ENCODE data around the gene CTNNA3. TPM values are rescaled to one million over a fixed set of nuclear protein-coding genes. Genes with fewer than 3 reads are reported as not detected.

The CTNNA3 gene
- total RNA-seq, 1 experiment from 2014 or later, result 0.85 TPM

DNA sequence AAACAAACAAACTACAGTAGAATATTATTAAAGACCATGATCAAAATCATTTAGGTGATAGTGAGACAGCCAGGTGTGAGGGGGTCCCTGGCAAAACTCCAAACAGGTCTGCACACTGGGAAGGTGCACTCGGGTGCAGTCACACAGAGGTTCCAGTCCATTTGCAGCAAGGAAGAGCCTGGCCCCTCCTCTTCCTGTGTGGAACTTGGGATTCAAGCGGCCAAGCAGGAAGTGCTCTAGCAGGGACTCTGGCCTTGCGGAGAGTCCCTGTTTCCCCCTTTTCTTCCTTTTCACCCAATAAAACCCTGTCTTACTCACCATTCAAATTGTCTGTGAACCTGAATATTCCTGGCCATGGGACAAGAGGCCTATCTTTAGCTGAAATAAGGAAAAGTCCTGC lies 588.3 kb downstream of the CTNNA3 start:
- Histone ChIP-seq H3K4me1 (ENCODE audit: control insufficient read depth, insufficient read depth, low read length) (no peaks in the 10 kb centered on the region), H3K27ac (ENCODE audit: low read length) (no peak overlapping the region), H3K36me3 (ENCODE audit: control insufficient read depth, insufficient read depth, low read length) (no peaks in the 10 kb centered on the region), H3K9me3 (ENCODE audit: control insufficient read depth, insufficient read depth, low read depth, low read length) (no peaks in the 10 kb centered on the region), H3K27me3 (ENCODE audit: control insufficient read depth, insufficient read depth, low read length) (no peaks in the 10 kb centered on the region), H3K4me3 (ENCODE audit: low read depth in 2 of 2, low read length in 2 of 2) (no peak overlapping the region)
- TF ChIP-seq POLR2AphosphoS5 (IDR thresholded peaks at IDR 0.05; ENCODE audit: low read depth, low read length) (no peak), SIN3A (IDR thresholded peaks at IDR 0.05; ENCODE audit: borderline replicate concordance, insufficient read depth, low read depth, low read length) (no peak), TCF7L2 (IDR thresholded peaks at IDR 0.05; ENCODE audit: low read depth, low read length) (no peak)
- TF ChIP-seq, protein P1, sequence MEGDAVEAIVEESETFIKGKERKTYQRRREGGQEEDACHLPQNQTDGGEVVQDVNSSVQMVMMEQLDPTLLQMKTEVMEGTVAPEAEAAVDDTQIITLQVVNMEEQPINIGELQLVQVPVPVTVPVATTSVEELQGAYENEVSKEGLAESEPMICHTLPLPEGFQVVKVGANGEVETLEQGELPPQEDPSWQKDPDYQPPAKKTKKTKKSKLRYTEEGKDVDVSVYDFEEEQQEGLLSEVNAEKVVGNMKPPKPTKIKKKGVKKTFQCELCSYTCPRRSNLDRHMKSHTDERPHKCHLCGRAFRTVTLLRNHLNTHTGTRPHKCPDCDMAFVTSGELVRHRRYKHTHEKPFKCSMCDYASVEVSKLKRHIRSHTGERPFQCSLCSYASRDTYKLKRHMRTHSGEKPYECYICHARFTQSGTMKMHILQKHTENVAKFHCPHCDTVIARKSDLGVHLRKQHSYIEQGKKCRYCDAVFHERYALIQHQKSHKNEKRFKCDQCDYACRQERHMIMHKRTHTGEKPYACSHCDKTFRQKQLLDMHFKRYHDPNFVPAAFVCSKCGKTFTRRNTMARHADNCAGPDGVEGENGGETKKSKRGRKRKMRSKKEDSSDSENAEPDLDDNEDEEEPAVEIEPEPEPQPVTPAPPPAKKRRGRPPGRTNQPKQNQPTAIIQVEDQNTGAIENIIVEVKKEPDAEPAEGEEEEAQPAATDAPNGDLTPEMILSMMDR (IDR thresholded peaks at IDR 0.05), result no peak
- TF ChIP-seq, protein P2, sequence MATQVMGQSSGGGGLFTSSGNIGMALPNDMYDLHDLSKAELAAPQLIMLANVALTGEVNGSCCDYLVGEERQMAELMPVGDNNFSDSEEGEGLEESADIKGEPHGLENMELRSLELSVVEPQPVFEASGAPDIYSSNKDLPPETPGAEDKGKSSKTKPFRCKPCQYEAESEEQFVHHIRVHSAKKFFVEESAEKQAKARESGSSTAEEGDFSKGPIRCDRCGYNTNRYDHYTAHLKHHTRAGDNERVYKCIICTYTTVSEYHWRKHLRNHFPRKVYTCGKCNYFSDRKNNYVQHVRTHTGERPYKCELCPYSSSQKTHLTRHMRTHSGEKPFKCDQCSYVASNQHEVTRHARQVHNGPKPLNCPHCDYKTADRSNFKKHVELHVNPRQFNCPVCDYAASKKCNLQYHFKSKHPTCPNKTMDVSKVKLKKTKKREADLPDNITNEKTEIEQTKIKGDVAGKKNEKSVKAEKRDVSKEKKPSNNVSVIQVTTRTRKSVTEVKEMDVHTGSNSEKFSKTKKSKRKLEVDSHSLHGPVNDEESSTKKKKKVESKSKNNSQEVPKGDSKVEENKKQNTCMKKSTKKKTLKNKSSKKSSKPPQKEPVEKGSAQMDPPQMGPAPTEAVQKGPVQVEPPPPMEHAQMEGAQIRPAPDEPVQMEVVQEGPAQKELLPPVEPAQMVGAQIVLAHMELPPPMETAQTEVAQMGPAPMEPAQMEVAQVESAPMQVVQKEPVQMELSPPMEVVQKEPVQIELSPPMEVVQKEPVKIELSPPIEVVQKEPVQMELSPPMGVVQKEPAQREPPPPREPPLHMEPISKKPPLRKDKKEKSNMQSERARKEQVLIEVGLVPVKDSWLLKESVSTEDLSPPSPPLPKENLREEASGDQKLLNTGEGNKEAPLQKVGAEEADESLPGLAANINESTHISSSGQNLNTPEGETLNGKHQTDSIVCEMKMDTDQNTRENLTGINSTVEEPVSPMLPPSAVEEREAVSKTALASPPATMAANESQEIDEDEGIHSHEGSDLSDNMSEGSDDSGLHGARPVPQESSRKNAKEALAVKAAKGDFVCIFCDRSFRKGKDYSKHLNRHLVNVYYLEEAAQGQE (IDR thresholded peaks at IDR 0.05; ENCODE audit: insufficient read depth in 1 of 2, low read depth in 2 of 2, low read length in 1 of 2), result no peak
- POLR2A ChIA-PET, result no interaction called here
- in situ Hi-C loops (cut with HindIII; ENCODE audit: low pct_unique_long_range_greater_than_20kb, low sequenced_read_pairs) (no loop called here), intact Hi-C loops (cut with micrococcal nuclease; ENCODE audit: unreplicated experiment) (no loop called here)
- CTCF ChIA-PET, result no interaction called here
- ATAC-seq (no peak), DNase-seq (ENCODE audit: low read depth, low spot score) (no peak)
- BruUV-seq (replicated peaks), result no TSS peak

DNA sequence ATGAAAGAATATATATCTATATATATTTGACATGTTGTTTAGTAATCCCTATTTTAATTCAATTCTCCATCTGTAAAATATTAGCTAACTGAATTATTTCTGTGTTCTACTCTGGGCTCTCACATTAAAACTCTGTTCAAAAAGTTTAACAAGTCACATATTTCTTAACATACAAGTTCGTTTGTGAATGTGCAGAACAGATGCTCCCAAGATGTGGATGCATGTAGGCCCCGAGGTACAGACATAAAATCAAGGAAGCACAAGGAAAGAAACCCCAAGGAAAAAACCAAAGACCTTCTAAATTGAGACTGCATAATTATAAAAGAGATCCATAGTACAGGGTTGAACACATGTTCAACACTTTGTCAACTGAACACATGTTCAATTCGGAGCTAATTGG lies 595.0 kb downstream of the CTNNA3 start:
- no peaks in the 10 kb centered on the region for H3K9me3 ChIP-seq (ENCODE audit: control insufficient read depth, insufficient read depth, low read depth, low read length)
- H3K27ac ChIP-seq (ENCODE audit: low read length), result no peak overlapping the region
- ATAC-seq, result no peak
- CTCF ChIA-PET, result no interaction called here
- in situ Hi-C loops (cut with HindIII; ENCODE audit: low pct_unique_long_range_greater_than_20kb, low sequenced_read_pairs) (no loop called here), intact Hi-C loops (cut with micrococcal nuclease; ENCODE audit: unreplicated experiment) (no loop called here)
- H3K4me1 ChIP-seq (ENCODE audit: control insufficient read depth, insufficient read depth, low read length), result no peaks in the 10 kb centered on the region
- H3K4me3 ChIP-seq (ENCODE audit: low read depth in 2 of 2, low read length in 2 of 2), result no peak overlapping the region
- no peak for DNase-seq (ENCODE audit: low read depth, low spot score)
- no TSS peak for BruUV-seq (replicated peaks)
- no peaks in the 10 kb centered on the region for H3K27me3 ChIP-seq (ENCODE audit: control insufficient read depth, insufficient read depth, low read length)
- POLR2A ChIA-PET, result no interaction called here
- TF ChIP-seq TCF7L2 (IDR thresholded peaks at IDR 0.05; ENCODE audit: low read depth, low read length) (no peak), POLR2AphosphoS5 (IDR thresholded peaks at IDR 0.05; ENCODE audit: low read depth, low read length) (no peak), SIN3A (IDR thresholded peaks at IDR 0.05; ENCODE audit: borderline replicate concordance, insufficient read depth, low read depth, low read length) (no peak)
- TF ChIP-seq, protein P1 (IDR thresholded peaks at IDR 0.05), result no peak
- TF ChIP-seq, protein P2 (IDR thresholded peaks at IDR 0.05; ENCODE audit: insufficient read depth in 1 of 2, low read depth in 2 of 2, low read length in 1 of 2), result no peak
- no peaks in the 10 kb centered on the region for H3K36me3 ChIP-seq (ENCODE audit: control insufficient read depth, insufficient read depth, low read length)
